HL-60 (cell line): ENCODE measurements around the gene FUT6.
"Not testable (repeated sequence)": the region's sequence is repeated elsewhere in the genome, so short reads cannot be mapped to it uniquely, and the experiment has no call there.

ENCODE experiments used
- DNase-seq, 2 experiments: peaks; one replicate each; pipeline ENCODE4 v3.0.0-alpha.2; 2010 to 2020; ENCODE audit warnings: low read depth in 1 of 2, low spot score in 1 of 2
- H3K27ac ChIP-seq: fragments of 250-450 bp; sonication (Bioruptor Pico); replicated peaks from 2 replicates; pipeline ENCODE4 v1.5.1; 2020; ENCODE audit warnings: mild to moderate bottlenecking, moderate library complexity
- H3K27me3 ChIP-seq: fragments of 250-450 bp; sonication (Bioruptor Pico); 2 replicates; pipeline ENCODE4 v1.5.1; 2021; ENCODE audit warnings: mild to moderate bottlenecking, moderate library complexity; ENCODE audit not compliant: insufficient read depth, poor library complexity, severe bottlenecking
- H3K4me3 ChIP-seq: replicated peaks from 2 replicates; pipeline ENCODE4 v1.5.1; 2011; ENCODE audit warnings: mild to moderate bottlenecking, control low read depth, low read length; ENCODE audit not compliant: insufficient read depth
- CTCF ChIP-seq: IDR thresholded peaks from one replicate; pipeline ENCODE4 v1.5.1; 2011; ENCODE audit warnings: low read length, control low read depth, inconsistent platforms; ENCODE audit not compliant: insufficient read depth
- GABPA ChIP-seq: IDR thresholded peaks from 2 replicates; pipeline ENCODE4 v1.6.1; 2012; ENCODE audit warnings: low read depth
- POLR2AphosphoS5 ChIP-seq: IDR thresholded peaks from 2 replicates; pipeline ENCODE4 v1.6.1; 2012; ENCODE audit warnings: low read depth
- REST ChIP-seq: IDR thresholded peaks from 2 replicates; pipeline ENCODE4 v1.6.1; 2012; ENCODE audit warnings: low read depth; ENCODE audit not compliant: insufficient replicate concordance
- SPI1 ChIP-seq: IDR thresholded peaks from 2 replicates; pipeline ENCODE4 v1.6.1; 2012; ENCODE audit warnings: low read depth, mild to moderate bottlenecking, borderline replicate concordance

FUT6 gene

GRCh38 chr19:5844456-5845433 lies 5.2 kb upstream of the FUT6 start:
- TF ChIP-seq SPI1 (no peak), CTCF (no peak), REST (no peak), POLR2AphosphoS5 (no peak), GABPA (no peak)
- no peaks in the 10 kb centered on the region for H3K27me3 ChIP-seq
- no peak for DNase-seq
- no peak overlapping the region for H3K27ac ChIP-seq
- H3K4me3 ChIP-seq: no peak overlapping the region

- TF ChIP-seq CTCF: no peak
- TF ChIP-seq GABPA: no peak
- no peak for TF ChIP-seq REST
- TF ChIP-seq SPI1: no peak
- Histone ChIP-seq H3K27ac (no peak overlapping the region), H3K27me3 (no peaks in the 10 kb centered on the region), H3K4me3 (no peak overlapping the region)
- DNase-seq: no peak
Observed at GRCh38 chr19:5843295-5843927, 3.9 kb upstream of the FUT6 start.

DNA sequence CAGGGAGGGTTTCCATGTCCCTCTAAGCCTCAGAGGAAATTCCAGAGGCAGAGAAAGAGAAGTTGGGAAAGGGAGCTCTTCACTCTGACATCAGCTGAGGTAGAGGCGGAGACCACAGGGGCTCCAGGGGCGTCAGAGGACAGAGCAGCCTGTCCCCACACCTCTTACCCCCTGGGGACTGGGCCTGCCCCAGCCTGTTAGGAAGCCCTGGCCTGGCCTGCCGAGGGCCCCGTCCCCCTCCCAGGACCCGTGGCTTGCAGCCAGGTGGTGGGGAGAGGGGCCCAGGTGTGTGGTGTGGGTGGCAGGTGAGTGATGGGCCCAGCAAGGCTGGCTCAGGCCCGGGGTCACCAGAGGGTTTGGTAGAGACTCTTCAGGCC lies 2.2 kb upstream of the FUT6 start:
- H3K27ac ChIP-seq, DNase-seq, H3K27me3 ChIP-seq, H3K4me3 ChIP-seq: not testable (repeated sequence)

DNA sequence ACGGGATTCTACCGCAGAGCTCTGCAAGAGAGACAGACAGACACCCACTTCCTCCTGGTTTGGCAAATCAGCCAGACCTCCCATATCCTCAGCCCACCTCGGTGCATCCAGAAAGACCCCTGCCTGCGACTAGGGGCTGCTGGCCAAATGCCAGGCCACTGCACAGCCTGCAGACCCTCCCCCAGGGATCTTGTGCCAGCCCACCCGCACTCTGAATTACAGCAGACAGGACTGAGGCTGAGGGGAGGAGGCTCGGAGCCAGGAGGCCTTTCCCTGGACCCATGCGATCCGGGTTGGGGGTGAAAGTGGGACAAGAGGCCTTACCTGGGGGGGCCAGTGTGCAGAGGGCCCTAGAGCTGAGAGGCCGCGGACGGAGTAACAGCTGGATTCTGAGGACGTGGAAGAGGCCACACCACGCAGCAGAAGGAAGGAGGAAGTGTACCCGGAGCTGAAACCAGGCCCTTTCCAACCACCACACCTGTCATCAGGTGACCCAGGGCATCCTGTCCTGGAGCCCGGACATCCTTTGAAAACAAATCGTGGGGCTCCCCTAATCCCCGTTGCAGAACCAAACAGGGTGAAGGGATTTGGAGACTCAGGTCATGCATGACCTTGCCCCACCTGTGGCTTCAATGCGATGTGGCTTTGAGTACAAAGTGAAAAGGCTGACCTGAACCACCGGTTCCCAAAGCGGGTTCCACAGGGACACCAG lies 993 bp downstream of the FUT6 start:
- TF ChIP-seq REST (no peak), CTCF (no peak), GABPA (no peak), SPI1 (no peak), POLR2AphosphoS5 (no peak)
- DNase-seq: no peak
- H3K27me3 ChIP-seq: no peaks in the 10 kb centered on the region

More for the DNA sequence above, 993 bp downstream of the FUT6 start:
- Histone ChIP-seq H3K27ac (no peak overlapping the region), H3K4me3 (no peak overlapping the region)
